Smooth muscle cell (in vitro differentiated cells): ENCODE results near the gene ATP8B1. TPM values are rescaled to one million over a fixed set of nuclear protein-coding genes. Genes with fewer than 3 reads are reported as not detected.

Source experiments
- DNase-seq: peaks from one replicate; lab custom pipeline; 2025; ENCODE audit not compliant: unreplicated experiment; lab: John Stamatoyannopoulos, UW
- H2AFZ ChIP-seq: fragments of 200-600 bp; sonication (generic); 2 replicates; pipeline ENCODE4 v1.6.0; 2016; ENCODE audit warnings: antibody characterized with exemption, low read depth, mild to moderate bottlenecking
- H3F3A ChIP-seq: fragments of 200-600 bp; sonication (generic); 2 replicates; pipeline ENCODE4 v1.6.0; 2017; ENCODE audit warnings: antibody characterized with exemption, low read depth
- H3K27ac ChIP-seq: fragments of 200-600 bp; sonication (generic); 2 replicates; pipeline ENCODE4 v1.5.1; 2016; ENCODE audit warnings: low read depth, mild to moderate bottlenecking
- H3K27me3 ChIP-seq: fragments of 200-600 bp; sonication (generic); 2 replicates; pipeline ENCODE4 v1.6.1; 2016; ENCODE audit warnings: low read depth, mild to moderate bottlenecking
- H3K36me3 ChIP-seq: fragments of 200-600 bp; sonication (generic); 2 replicates; pipeline ENCODE4 v1.5.1; 2016; ENCODE audit warnings: low read depth
- H3K4me1 ChIP-seq: fragments of 200-600 bp; sonication (generic); 2 replicates; pipeline ENCODE4 v1.5.1; 2016; ENCODE audit warnings: low read depth
- H3K4me2 ChIP-seq: fragments of 200-600 bp; sonication (generic); 2 replicates; pipeline ENCODE4 v1.6.0; 2016; ENCODE audit warnings: mild to moderate bottlenecking
- H3K4me3 ChIP-seq: fragments of 200-600 bp; sonication (generic); 2 replicates; pipeline ENCODE4 v1.5.1; 2016; ENCODE audit warnings: mild to moderate bottlenecking
- H3K79me2 ChIP-seq: fragments of 200-600 bp; sonication (generic); 2 replicates; pipeline ENCODE4 v1.6.0; 2016; ENCODE audit warnings: low read depth, mild to moderate bottlenecking
- H3K9ac ChIP-seq: fragments of 200-600 bp; sonication (generic); 2 replicates; pipeline ENCODE4 v1.6.0; 2016; ENCODE audit warnings: low read depth
- H3K9me3 ChIP-seq: fragments of 200-600 bp; sonication (generic); replicated peaks from 2 replicates; pipeline ENCODE4 v1.5.1; 2016; ENCODE audit warnings: low read depth
- H4K20me1 ChIP-seq: fragments of 200-600 bp; sonication (generic); 2 replicates; pipeline ENCODE4 v1.6.0; 2016; ENCODE audit warnings: low read depth
- WGBS: methylation state at CpG from one replicate; pipeline ENCODE4 v1.1.7; 2016; ENCODE audit warnings: low lambda C conversion rate; 5-methylcytosine and 5-hydroxymethylcytosine counted together
- polyA plus RNA-seq: library from polyadenylated mRNA; unstranded; fragments of >200 nt; fragmentation: Nextera tagmentation; extraction: Ambion mirVana; gene quantifications from 2 replicates; pipeline ENCODE4 v1.2.1, GENCODE V29; 2016
- total RNA-seq: library from RNA; depleted of rRNA; stranded (reverse); fragments of >200 nt; gene quantifications from 2 replicates; pipeline ENCODE4 v1.2.3, GENCODE V29; 2014
- TF ChIP-seq, protein P1 (sequence below): fragments of 200-600 bp; sonication (generic); IDR thresholded peaks from 2 replicates; pipeline ENCODE4 v1.5.1; 2017; ENCODE audit warnings: borderline replicate concordance, mild to moderate bottlenecking, antibody characterized with exemption; ENCODE audit not compliant: insufficient read depth, poor library complexity, severe bottlenecking

The ATP8B1 gene
- total and polyA plus RNA-seq, 2 experiments from 2014 or later = 1.1 to 6.1 TPM

DNA sequence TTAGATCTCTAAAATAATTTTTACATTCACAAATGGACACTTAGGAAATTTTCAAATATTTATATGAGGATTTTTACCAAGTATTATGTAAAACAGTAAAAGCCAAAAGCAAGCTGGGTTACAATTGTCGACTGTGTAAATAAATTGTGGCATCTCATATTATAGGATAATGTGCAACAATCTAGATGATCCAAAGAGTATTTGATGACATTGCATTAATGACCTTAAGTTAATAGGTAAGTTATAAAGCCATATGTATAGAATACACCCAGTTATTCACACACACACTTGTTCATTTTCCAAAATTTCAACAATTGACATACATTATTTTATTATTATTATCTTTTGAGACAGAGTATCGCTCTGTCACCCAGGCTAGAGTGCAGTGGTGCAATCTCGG lies 69.3 kb downstream of the ATP8B1 start:
- H3K4me3 ChIP-seq = no peak overlapping the region
- TF ChIP-seq, protein P1, sequence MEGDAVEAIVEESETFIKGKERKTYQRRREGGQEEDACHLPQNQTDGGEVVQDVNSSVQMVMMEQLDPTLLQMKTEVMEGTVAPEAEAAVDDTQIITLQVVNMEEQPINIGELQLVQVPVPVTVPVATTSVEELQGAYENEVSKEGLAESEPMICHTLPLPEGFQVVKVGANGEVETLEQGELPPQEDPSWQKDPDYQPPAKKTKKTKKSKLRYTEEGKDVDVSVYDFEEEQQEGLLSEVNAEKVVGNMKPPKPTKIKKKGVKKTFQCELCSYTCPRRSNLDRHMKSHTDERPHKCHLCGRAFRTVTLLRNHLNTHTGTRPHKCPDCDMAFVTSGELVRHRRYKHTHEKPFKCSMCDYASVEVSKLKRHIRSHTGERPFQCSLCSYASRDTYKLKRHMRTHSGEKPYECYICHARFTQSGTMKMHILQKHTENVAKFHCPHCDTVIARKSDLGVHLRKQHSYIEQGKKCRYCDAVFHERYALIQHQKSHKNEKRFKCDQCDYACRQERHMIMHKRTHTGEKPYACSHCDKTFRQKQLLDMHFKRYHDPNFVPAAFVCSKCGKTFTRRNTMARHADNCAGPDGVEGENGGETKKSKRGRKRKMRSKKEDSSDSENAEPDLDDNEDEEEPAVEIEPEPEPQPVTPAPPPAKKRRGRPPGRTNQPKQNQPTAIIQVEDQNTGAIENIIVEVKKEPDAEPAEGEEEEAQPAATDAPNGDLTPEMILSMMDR = no peak
- no peak for DNase-seq
- H3K27ac ChIP-seq = no peak overlapping the region
- H3K79me2 ChIP-seq = no peaks in the 10 kb centered on the region
- H3K27me3 ChIP-seq = no peaks in the 10 kb centered on the region
- H4K20me1 ChIP-seq = peaks cover 3% of the 10 kb centered on the region
- no peak overlapping the region for H3K9ac ChIP-seq
- H2AFZ ChIP-seq = no peak overlapping the region
- WGBS = 98% methylated on average over 3 of the region's 3 CpGs
- H3K9me3 ChIP-seq = no peaks in the 10 kb centered on the region
- H3K36me3 ChIP-seq = no peaks in the 10 kb centered on the region
- peaks cover 5% of the 10 kb centered on the region for H3F3A ChIP-seq
- no peak overlapping the region for H3K4me2 ChIP-seq
- H3K4me1 ChIP-seq = no peaks in the 10 kb centered on the region

DNA sequence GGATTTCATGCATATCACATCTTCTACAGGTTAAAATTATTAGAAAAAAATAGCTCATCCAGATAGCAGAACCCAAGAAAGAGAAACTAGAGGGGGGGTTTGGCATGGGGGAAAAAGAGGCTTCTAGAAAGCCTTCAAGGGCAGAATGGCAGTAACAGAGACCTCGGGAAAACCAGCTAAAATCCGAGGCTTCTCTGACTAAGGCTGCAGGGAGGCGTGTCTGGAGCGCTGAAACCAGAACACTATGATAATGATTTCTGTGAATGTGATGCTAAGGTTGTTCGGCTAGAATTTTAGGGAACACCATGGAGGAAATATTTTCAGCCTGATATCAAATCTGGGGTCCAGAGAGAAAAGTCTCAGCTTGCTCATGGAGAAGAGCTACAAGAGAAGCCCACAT lies 73.0 kb downstream of the ATP8B1 start:
- Histone ChIP-seq H3K27me3 (no peaks in the 10 kb centered on the region), H3K4me1 (peaks cover 4% of the 10 kb centered on the region), H3K36me3 (no peaks in the 10 kb centered on the region), H3F3A (no peaks in the 10 kb centered on the region), H3K9ac (no peak overlapping the region), H3K27ac (no peak overlapping the region), H4K20me1 (no peaks in the 10 kb centered on the region), H3K79me2 (no peaks in the 10 kb centered on the region), H3K9me3 (no peaks in the 10 kb centered on the region), H3K4me2 (no peak overlapping the region), H3K4me3 (no peak overlapping the region), H2AFZ (no peak overlapping the region)
- TF ChIP-seq, protein P1 = no peak
- 70% methylated on average over 5 of the region's 5 CpGs for WGBS
- no peak for DNase-seq

DNA sequence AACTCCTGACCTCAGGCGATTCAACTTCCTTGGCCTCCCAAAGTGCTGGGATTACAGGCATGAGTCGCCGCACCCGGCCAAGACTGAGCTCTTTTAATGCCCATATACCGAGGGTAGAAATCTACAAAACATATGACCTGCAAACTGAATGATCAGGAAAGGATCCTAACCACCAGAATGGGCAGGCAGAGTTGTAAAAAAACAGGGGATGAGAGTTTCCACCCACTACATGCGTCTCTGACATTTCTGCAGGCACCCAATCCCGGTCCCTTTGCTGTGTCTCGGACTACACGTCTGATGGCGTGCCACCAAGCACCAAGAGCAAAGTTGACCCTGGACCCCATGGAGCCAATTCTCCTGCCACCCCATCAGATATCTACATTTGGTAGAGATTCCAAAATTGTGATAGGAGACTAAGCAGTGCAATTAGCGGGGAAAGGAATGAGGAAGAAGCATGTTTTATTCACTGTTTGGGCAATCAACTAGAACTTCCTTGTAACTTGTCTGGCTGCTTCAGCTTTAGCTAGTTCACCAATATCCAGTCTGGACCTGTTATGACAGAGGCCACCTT lies 74.1 kb downstream of the ATP8B1 start:
- no peaks in the 10 kb centered on the region for H3F3A ChIP-seq
- H3K4me3 ChIP-seq = no peak overlapping the region
- H3K79me2 ChIP-seq = no peaks in the 10 kb centered on the region
- WGBS = 47% methylated on average over 11 of the region's 11 CpGs
- H3K4me2 ChIP-seq = no peak overlapping the region
- H2AFZ ChIP-seq = no peak overlapping the region
- TF ChIP-seq, protein P1 = no peak
- H3K9me3 ChIP-seq = no peaks in the 10 kb centered on the region
- H3K27ac ChIP-seq = no peak overlapping the region
- peaks cover 4% of the 10 kb centered on the region for H3K4me1 ChIP-seq
- no peak overlapping the region for H3K9ac ChIP-seq
- no peaks in the 10 kb centered on the region for H3K36me3 ChIP-seq
- DNase-seq = no peak
- H3K27me3 ChIP-seq = no peaks in the 10 kb centered on the region
- H4K20me1 ChIP-seq = no peaks in the 10 kb centered on the region
